Femur (tissue), 1 donor: ENCODE data around the gene SPINK9.
A peak's percentile ranks its signal among the peaks of the same experiment; 100 is the strongest.

Source experiments
- DNase-seq: peaks from one replicate; pipeline ENCODE4 v3.0.0-alpha.2; 2017

Gene SPINK9

GRCh38 chr5:148372166-148372725, 36.9 kb downstream of the SPINK9 start:
- no peak for DNase-seq

GRCh38 chr5:148372893-148373292, 37.5 kb downstream of the SPINK9 start:
- DNase-seq = no peak

GRCh38 chr5:148374690-148375360, 39.5 kb downstream of the SPINK9 start:
- peak; percentile 24 for DNase-seq

- no peak for DNase-seq
Measured at GRCh38 chr5:148376198-148376597, 40.8 kb downstream of the SPINK9 start.

GRCh38 chr5:148378670-148379069, 43.3 kb downstream of the SPINK9 start:
- no peak for DNase-seq

- DNase-seq = no peak
Measured at GRCh38 chr5:148379340-148379739, 44.0 kb downstream of the SPINK9 start.

GRCh38 chr5:148381906-148382305, 46.5 kb downstream of the SPINK9 start:
- DNase-seq = no peak

- no peak for DNase-seq
Measured at GRCh38 chr5:148382961-148383360, 47.6 kb downstream of the SPINK9 start.

- DNase-seq = peak; percentile 99
Measured at GRCh38 chr5:148383564-148384379, 48.4 kb downstream of the SPINK9 start, which contains the start of gene FBXO38. TSS of gene FBXO38 (plus strand) at chr5:148383958. CDS start at chr5:148394777, 10,819 bp downstream.

GRCh38 chr5:148384380-148384737, 49.0 kb downstream of the SPINK9 start:
- DNase-seq = no peak

GRCh38 chr5:148385094-148385493, 49.7 kb downstream of the SPINK9 start:
- no peak for DNase-seq

- DNase-seq = no peak
Measured at GRCh38 chr5:148386041-148386440, 50.7 kb downstream of the SPINK9 start.

GRCh38 chr5:148387325-148387724, 52.0 kb downstream of the SPINK9 start:
- no peak for DNase-seq

GRCh38 chr5:148388696-148389095, 53.3 kb downstream of the SPINK9 start:
- DNase-seq = no peak
